ENCODE results near the gene RAB6C.
"Not testable (repeated sequence)": the region's sequence is repeated elsewhere in the genome, so short reads cannot be mapped to it uniquely, and the experiment has no call there.

- not testable (repeated sequence) for TF ChIP-seq CTCF (IDR thresholded peaks at IDR 0.05 in 8 of 11, conservative IDR thresholded peaks at IDR 0.05 in 3 of 11); POLR2A (IDR thresholded peaks at IDR 0.05); POLR2AphosphoS5 (IDR thresholded peaks at IDR 0.05)
Measured at GRCh38 chr2:129998771-129999170, 19.3 kb downstream of the RAB6C start.

Measured in spleen (tissue), 7 donors.